Smooth muscle cell (in vitro differentiated cells): ENCODE measurements around the gene GATA6. TPM values are rescaled to one million over a fixed set of nuclear protein-coding genes. Genes with fewer than 3 reads are reported as not detected.

Experiments used
- DNase-seq: peaks from one replicate; lab custom pipeline; 2025; ENCODE audit not compliant: unreplicated experiment; lab: John Stamatoyannopoulos, UW
- H2AFZ ChIP-seq: fragments of 200-600 bp; sonication (generic); 2 replicates; pipeline ENCODE4 v1.6.0; 2016; ENCODE audit warnings: antibody characterized with exemption, low read depth, mild to moderate bottlenecking
- H3F3A ChIP-seq: fragments of 200-600 bp; sonication (generic); 2 replicates; pipeline ENCODE4 v1.6.0; 2017; ENCODE audit warnings: antibody characterized with exemption, low read depth
- H3K27ac ChIP-seq: fragments of 200-600 bp; sonication (generic); 2 replicates; pipeline ENCODE4 v1.5.1; 2016; ENCODE audit warnings: low read depth, mild to moderate bottlenecking
- H3K27me3 ChIP-seq: fragments of 200-600 bp; sonication (generic); 2 replicates; pipeline ENCODE4 v1.6.1; 2016; ENCODE audit warnings: low read depth, mild to moderate bottlenecking
- H3K36me3 ChIP-seq: fragments of 200-600 bp; sonication (generic); 2 replicates; pipeline ENCODE4 v1.5.1; 2016; ENCODE audit warnings: low read depth
- H3K4me1 ChIP-seq: fragments of 200-600 bp; sonication (generic); 2 replicates; pipeline ENCODE4 v1.5.1; 2016; ENCODE audit warnings: low read depth
- H3K4me2 ChIP-seq: fragments of 200-600 bp; sonication (generic); 2 replicates; pipeline ENCODE4 v1.6.0; 2016; ENCODE audit warnings: mild to moderate bottlenecking
- H3K4me3 ChIP-seq: fragments of 200-600 bp; sonication (generic); 2 replicates; pipeline ENCODE4 v1.5.1; 2016; ENCODE audit warnings: mild to moderate bottlenecking
- H3K79me2 ChIP-seq: fragments of 200-600 bp; sonication (generic); 2 replicates; pipeline ENCODE4 v1.6.0; 2016; ENCODE audit warnings: low read depth, mild to moderate bottlenecking
- H3K9ac ChIP-seq: fragments of 200-600 bp; sonication (generic); 2 replicates; pipeline ENCODE4 v1.6.0; 2016; ENCODE audit warnings: low read depth
- H3K9me3 ChIP-seq: fragments of 200-600 bp; sonication (generic); replicated peaks from 2 replicates; pipeline ENCODE4 v1.5.1; 2016; ENCODE audit warnings: low read depth
- H4K20me1 ChIP-seq: fragments of 200-600 bp; sonication (generic); 2 replicates; pipeline ENCODE4 v1.6.0; 2016; ENCODE audit warnings: low read depth
- CTCF ChIP-seq: fragments of 200-600 bp; sonication (generic); IDR thresholded peaks from 2 replicates; pipeline ENCODE4 v1.5.1; 2017; ENCODE audit warnings: borderline replicate concordance, mild to moderate bottlenecking, antibody characterized with exemption; ENCODE audit not compliant: insufficient read depth, poor library complexity, severe bottlenecking
- WGBS: methylation state at CpG from one replicate; pipeline ENCODE4 v1.1.7; 2016; ENCODE audit warnings: low lambda C conversion rate; 5-methylcytosine and 5-hydroxymethylcytosine counted together
- polyA plus RNA-seq: library from polyadenylated mRNA; unstranded; fragments of >200 nt; fragmentation: Nextera tagmentation; extraction: Ambion mirVana; gene quantifications from 2 replicates; pipeline ENCODE4 v1.2.1, GENCODE V29; 2016
- total RNA-seq: library from RNA; depleted of rRNA; stranded (reverse); fragments of >200 nt; gene quantifications from 2 replicates; pipeline ENCODE4 v1.2.3, GENCODE V29; 2014

GATA6 gene
- total and polyA plus RNA-seq, 2 experiments from 2014 or later = 48.5 to 49.9 TPM

GRCh38 chr18:22199005-22199404 is 29.6 kb downstream of the GATA6 start:
- Histone ChIP-seq H3K4me1 (peaks cover 8% of the 10 kb centered on the region), H3F3A (peaks cover 43% of the 10 kb centered on the region), H3K36me3 (peaks cover 12% of the 10 kb centered on the region), H3K27me3 (no peaks in the 10 kb centered on the region), H3K4me2 (peak overlapping the region; percentile 71), H3K4me3 (no peak overlapping the region), H3K9me3 (no peaks in the 10 kb centered on the region), H3K27ac (peak overlapping the region; percentile 53), H3K79me2 (peaks cover 89% of the 10 kb centered on the region), H2AFZ (no peak overlapping the region), H3K9ac (no peak overlapping the region), H4K20me1 (peaks cover 89% of the 10 kb centered on the region)
- no peak for TF ChIP-seq CTCF
- 35% methylated on average over 6 of the region's 6 CpGs for WGBS
- DNase-seq = no peak

GRCh38 chr18:22200611-22201225 is 31.3 kb downstream of the GATA6 start:
- peaks cover 96% of the 10 kb centered on the region for H4K20me1 ChIP-seq
- 96% methylated on average over 32 of the region's 32 CpGs for WGBS

GRCh38 chr18:22203035-22203434 is 33.6 kb downstream of the GATA6 start:
- TF ChIP-seq CTCF = no peak

More at GRCh38 chr18:22200611-22201225, 31.3 kb downstream of the GATA6 start:
- Histone ChIP-seq H3K79me2 (peaks cover 75% of the 10 kb centered on the region), H3K9ac (no peak overlapping the region), H2AFZ (no peak overlapping the region), H3F3A (peaks cover 41% of the 10 kb centered on the region), H3K9me3 (no peaks in the 10 kb centered on the region), H3K36me3 (peaks cover 12% of the 10 kb centered on the region), H3K27me3 (no peaks in the 10 kb centered on the region), H3K4me3 (no peak overlapping the region), H3K27ac (no peak overlapping the region), H3K4me1 (no peaks in the 10 kb centered on the region), H3K4me2 (no peak overlapping the region)
- no peak for TF ChIP-seq CTCF
- DNase-seq = no peak

More at GRCh38 chr18:22203035-22203434, 33.6 kb downstream of the GATA6 start:
- H3K36me3 ChIP-seq = peaks cover 12% of the 10 kb centered on the region
- H3K27ac ChIP-seq = no peak overlapping the region
- DNase-seq = no peak
- H3K4me3 ChIP-seq = no peak overlapping the region
- no peak overlapping the region for H3K9ac ChIP-seq
- no peaks in the 10 kb centered on the region for H3K9me3 ChIP-seq
- H3K27me3 ChIP-seq = no peaks in the 10 kb centered on the region
- peaks cover 74% of the 10 kb centered on the region for H4K20me1 ChIP-seq
- H2AFZ ChIP-seq = no peak overlapping the region
- H3F3A ChIP-seq = peaks cover 31% of the 10 kb centered on the region
- H3K4me1 ChIP-seq = no peaks in the 10 kb centered on the region
- no peak overlapping the region for H3K4me2 ChIP-seq
- 71% methylated on average over 1 of the region's 1 CpG for WGBS
- H3K79me2 ChIP-seq = peaks cover 53% of the 10 kb centered on the region
